GM18873 (cell line): ENCODE results near the gene RIMKLA.

Source experiments
- ATAC-seq: cut with Tn5 transposase; IDR thresholded peaks from one replicate; pipeline ENCODE4 v1.9.1; 2021; ENCODE audit warnings: mild to moderate bottlenecking, moderate library complexity, moderate number of reproducible peaks; ENCODE audit not compliant: unreplicated experiment, low FRiP score

The RIMKLA gene

GRCh38 chr1:42424201-42424600 lies 43.6 kb downstream of the RIMKLA start:
- ATAC-seq: no peak

- no peak for ATAC-seq
Observed at GRCh38 chr1:42427240-42427639, 46.6 kb downstream of the RIMKLA start.

- no peak for ATAC-seq
Observed at GRCh38 chr1:42429603-42430002, 49.0 kb downstream of the RIMKLA start.

GRCh38 chr1:42430286-42431135 lies 49.9 kb downstream of the RIMKLA start:
- no peak for ATAC-seq

GRCh38 chr1:42431514-42431913 lies 50.9 kb downstream of the RIMKLA start:
- ATAC-seq: no peak

- no peak for ATAC-seq
Observed at GRCh38 chr1:42432714-42433113, 52.1 kb downstream of the RIMKLA start.

- no peak for ATAC-seq
Observed at GRCh38 chr1:42433369-42433768, 52.8 kb downstream of the RIMKLA start.

- ATAC-seq: no peak
Observed at GRCh38 chr1:42434340-42434739, 53.7 kb downstream of the RIMKLA start.

GRCh38 chr1:42439940-42440339 lies 59.3 kb downstream of the RIMKLA start:
- no peak for ATAC-seq

- no peak for ATAC-seq
Observed at GRCh38 chr1:42442662-42443061, 62.1 kb downstream of the RIMKLA start.

- ATAC-seq: no peak
Observed at GRCh38 chr1:42449256-42449655, 68.7 kb downstream of the RIMKLA start.

GRCh38 chr1:42450061-42450460 lies 69.5 kb downstream of the RIMKLA start:
- ATAC-seq: no peak

- no peak for ATAC-seq
Observed at GRCh38 chr1:42453386-42453785, 72.8 kb downstream of the RIMKLA start.

GRCh38 chr1:42454403-42454802 lies 73.8 kb downstream of the RIMKLA start:
- ATAC-seq: no peak

- ATAC-seq: peak; percentile 64
Observed at GRCh38 chr1:42456010-42456753, 75.6 kb downstream of the RIMKLA start, which contains the start of the genes PPCS and ZMYND12. Gene PPCS, plus strand, starts transcription at chr1:42456543. Its CDS starts 23 bp downstream, at chr1:42456566. Gene ZMYND12, minus strand, starts transcription at chr1:42456022. Its CDS starts 25 bp downstream, at chr1:42455997.

- ATAC-seq: peak; percentile 38
Observed at GRCh38 chr1:42456754-42457089, 76.1 kb downstream of the RIMKLA start.

GRCh38 chr1:42461196-42461595 lies 80.6 kb downstream of the RIMKLA start:
- ATAC-seq: no peak

GRCh38 chr1:42462828-42463763 lies 82.5 kb downstream of the RIMKLA start, which contains the start of gene CCDC30:
Gene CCDC30, plus strand, starts transcription at chr1:42463286. Its CDS starts 17,266 bp downstream, at chr1:42480552.
- peak; percentile 98 for ATAC-seq

- ATAC-seq: no peak
Observed at GRCh38 chr1:42463921-42464320, 83.3 kb downstream of the RIMKLA start.

- no peak for ATAC-seq
Observed at GRCh38 chr1:42466030-42466429, 85.4 kb downstream of the RIMKLA start.
